Measurements from ENCODE around the gene SLC40A1.

DNA sequence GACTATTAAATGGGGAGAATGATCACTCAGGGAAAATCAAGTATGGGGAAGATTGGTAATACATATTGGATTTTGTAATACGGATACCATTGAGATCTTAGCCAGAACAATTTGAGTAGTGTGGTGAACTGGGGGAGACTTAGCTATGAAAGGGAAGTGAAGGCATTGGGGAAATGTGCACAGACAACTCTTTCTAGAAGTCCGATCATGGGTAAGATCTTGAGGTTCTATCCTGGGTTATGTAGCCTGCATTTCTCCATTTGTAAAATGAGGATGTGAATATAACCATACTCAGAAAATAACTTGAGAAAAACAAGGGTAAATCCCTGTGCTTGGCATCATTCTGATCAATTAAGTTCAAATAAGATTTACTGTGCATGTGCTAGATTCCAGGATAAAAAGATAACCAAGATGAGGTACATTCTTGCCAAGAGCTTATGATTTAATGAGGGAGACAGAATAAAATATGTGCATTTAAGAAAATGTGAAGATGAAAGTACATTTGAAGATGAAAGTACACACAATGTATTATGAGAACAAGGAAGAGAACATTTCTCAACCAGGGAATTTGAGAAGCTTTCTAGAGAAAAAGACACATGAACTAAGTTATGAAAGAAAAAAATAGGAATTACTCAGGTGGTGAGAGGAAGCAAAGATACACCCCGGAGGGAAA lies 49.5 kb downstream of the SLC40A1 start:
- TF ChIP-seq, protein P1, sequence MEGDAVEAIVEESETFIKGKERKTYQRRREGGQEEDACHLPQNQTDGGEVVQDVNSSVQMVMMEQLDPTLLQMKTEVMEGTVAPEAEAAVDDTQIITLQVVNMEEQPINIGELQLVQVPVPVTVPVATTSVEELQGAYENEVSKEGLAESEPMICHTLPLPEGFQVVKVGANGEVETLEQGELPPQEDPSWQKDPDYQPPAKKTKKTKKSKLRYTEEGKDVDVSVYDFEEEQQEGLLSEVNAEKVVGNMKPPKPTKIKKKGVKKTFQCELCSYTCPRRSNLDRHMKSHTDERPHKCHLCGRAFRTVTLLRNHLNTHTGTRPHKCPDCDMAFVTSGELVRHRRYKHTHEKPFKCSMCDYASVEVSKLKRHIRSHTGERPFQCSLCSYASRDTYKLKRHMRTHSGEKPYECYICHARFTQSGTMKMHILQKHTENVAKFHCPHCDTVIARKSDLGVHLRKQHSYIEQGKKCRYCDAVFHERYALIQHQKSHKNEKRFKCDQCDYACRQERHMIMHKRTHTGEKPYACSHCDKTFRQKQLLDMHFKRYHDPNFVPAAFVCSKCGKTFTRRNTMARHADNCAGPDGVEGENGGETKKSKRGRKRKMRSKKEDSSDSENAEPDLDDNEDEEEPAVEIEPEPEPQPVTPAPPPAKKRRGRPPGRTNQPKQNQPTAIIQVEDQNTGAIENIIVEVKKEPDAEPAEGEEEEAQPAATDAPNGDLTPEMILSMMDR (conservative IDR thresholded peaks at IDR 0.05; ENCODE audit: low read length), result no peak
- TF ChIP-seq EZH2phosphoT487 (IDR thresholded peaks at IDR 0.05; ENCODE audit: borderline replicate concordance), result no peak
